DOHH2 (cell line): Measurements from ENCODE around the gene PRMT7.

Experiments used
- H3F3A ChIP-seq: fragments of 200-600 bp; sonication (generic), shearing (Covaris generic); 2 replicates; pipeline ENCODE4 v1.6.0; 2016; ENCODE audit warnings: antibody characterized with exemption, mild to moderate bottlenecking; ENCODE audit not compliant: control insufficient read depth, insufficient read depth
- H3K27ac ChIP-seq: fragments of 200-600 bp; sonication (generic); 2 replicates; pipeline ENCODE4 v1.5.1; 2014; ENCODE audit warnings: low read depth, mild to moderate bottlenecking, low read length, moderate library complexity
- H3K27me3 ChIP-seq: fragments of 200-600 bp; sonication (generic); 2 replicates; pipeline ENCODE4 v1.6.1; 2014; ENCODE audit warnings: mild to moderate bottlenecking, low read length, mixed read lengths; ENCODE audit not compliant: control insufficient read depth
- H3K36me3 ChIP-seq: fragments of 200-600 bp; sonication (generic); 2 replicates; pipeline ENCODE4 v1.6.1; 2014; ENCODE audit warnings: mild to moderate bottlenecking, low read length, moderate library complexity, mixed read lengths; ENCODE audit not compliant: control insufficient read depth
- H3K4me1 ChIP-seq: fragments of 200-600 bp; sonication (generic); 2 replicates; pipeline ENCODE4 v1.6.1; 2014; ENCODE audit warnings: mild to moderate bottlenecking, low read length, mixed read lengths; ENCODE audit not compliant: control insufficient read depth
- H3K4me2 ChIP-seq: fragments of 200-600 bp; sonication (generic); 2 replicates; pipeline ENCODE4 v1.6.0; 2014; ENCODE audit warnings: mild to moderate bottlenecking, low read length, moderate library complexity
- H3K4me3 ChIP-seq: fragments of 200-600 bp; sonication (generic); 2 replicates; pipeline ENCODE4 v1.5.1; 2014; ENCODE audit warnings: mild to moderate bottlenecking, low read length, mixed read lengths
- H3K79me2 ChIP-seq: fragments of 200-600 bp; sonication (generic); 2 replicates; pipeline ENCODE4 v1.6.1; 2014; ENCODE audit warnings: mild to moderate bottlenecking, low read length, mixed read lengths; ENCODE audit not compliant: control insufficient read depth
- H3K9me2 ChIP-seq: fragments of 200-600 bp; sonication (generic); replicated peaks from 2 replicates; pipeline ENCODE4 v1.6.1; 2014; ENCODE audit warnings: mild to moderate bottlenecking, low read length, mixed read lengths; ENCODE audit not compliant: control insufficient read depth
- H3K9me3 ChIP-seq: fragments of 200-600 bp; sonication (generic); 2 replicates; pipeline ENCODE4 v1.6.1; 2014; ENCODE audit warnings: antibody characterized with exemption, low read length, mixed read lengths; ENCODE audit not compliant: control insufficient read depth, insufficient read depth
- H4K20me1 ChIP-seq: fragments of 200-600 bp; sonication (generic); 2 replicates; pipeline ENCODE4 v1.6.0; 2014; ENCODE audit warnings: low read depth, mild to moderate bottlenecking, antibody characterized with exemption, low read length, moderate library complexity; ENCODE audit not compliant: control insufficient read depth, insufficient read depth
- EZH2phosphoT487 ChIP-seq: fragments of 200-600 bp; sonication (generic); IDR thresholded peaks from 2 replicates; pipeline ENCODE4 v1.6.1; 2017; ENCODE audit warnings: borderline replicate concordance, mild to moderate bottlenecking, antibody characterized with exemption, low read length, moderate library complexity, mixed read lengths
- TF ChIP-seq, protein P1 (sequence below): fragments of 200-600 bp; sonication (generic); IDR thresholded peaks from one replicate; pipeline ENCODE4 v1.5.1; 2014; ENCODE audit warnings: antibody characterized with exemption, mild to moderate bottlenecking, low read depth, low read length; ENCODE audit not compliant: poor library complexity, severe bottlenecking

Gene PRMT7

GRCh38 chr16:68374961-68375660, 64.3 kb downstream of the PRMT7 start:
- Histone ChIP-seq H3F3A (no peaks in the 10 kb centered on the region), H3K27me3 (0 out of 2 replicates have a peak, but pooled peaks cover 3% of the 10 kb centered on the region), H3K27ac (no peak overlapping the region), H3K4me3 (no peak overlapping the region), H3K4me2 (no peak overlapping the region), H4K20me1 (no peaks in the 10 kb centered on the region), H3K9me3 (no peaks in the 10 kb centered on the region), H3K9me2 (no peaks in the 10 kb centered on the region), H3K79me2 (no peaks in the 10 kb centered on the region), H3K4me1 (no peaks in the 10 kb centered on the region), H3K36me3 (no peaks in the 10 kb centered on the region)
- no peak for TF ChIP-seq EZH2phosphoT487

DNA sequence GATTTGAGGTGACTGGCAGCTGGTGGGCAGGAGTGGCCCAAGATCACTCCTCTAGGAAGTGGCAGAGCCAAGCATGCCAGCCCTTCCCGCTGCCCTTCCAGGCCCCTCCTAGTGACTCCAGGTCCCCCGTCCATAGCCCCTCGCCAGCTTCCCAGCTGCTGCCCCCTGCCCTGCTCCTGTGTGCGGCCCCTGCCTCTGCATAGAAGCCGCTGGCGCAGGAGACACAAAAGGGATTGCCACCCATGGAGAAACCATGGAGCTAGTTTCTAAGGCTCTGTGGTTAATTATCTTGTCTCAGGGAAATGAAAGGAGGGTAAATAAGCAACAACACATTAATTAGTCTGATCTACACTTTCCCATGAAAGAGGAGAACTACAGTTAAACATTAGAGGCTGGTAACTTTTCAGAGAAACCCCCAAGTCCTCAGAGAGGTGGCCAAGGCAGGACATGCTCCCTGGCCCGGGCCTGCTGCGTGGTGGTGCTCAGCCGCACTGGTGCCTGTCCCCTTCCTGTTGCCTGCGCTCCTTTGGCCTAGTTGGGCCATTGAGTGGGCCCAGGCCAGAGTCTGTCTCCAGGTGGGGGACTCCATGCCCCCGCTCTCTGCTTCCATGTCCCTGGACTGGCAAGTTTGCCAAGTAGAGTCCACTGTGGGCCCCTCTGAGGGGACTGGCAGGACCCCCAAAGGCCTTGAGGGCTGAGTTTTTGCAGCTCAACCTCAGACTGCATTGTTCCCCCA, 65.2 kb downstream of the PRMT7 start:
- Histone ChIP-seq H3K36me3 (no peaks in the 10 kb centered on the region), H3K27ac (no peak overlapping the region), H3K27me3 (0 out of 2 replicates have a peak, but pooled peaks cover 3% of the 10 kb centered on the region), H3K79me2 (no peaks in the 10 kb centered on the region), H3K9me2 (no peaks in the 10 kb centered on the region), H3K4me2 (no peak overlapping the region), H3F3A (no peaks in the 10 kb centered on the region), H3K4me3 (no peak overlapping the region), H3K9me3 (no peaks in the 10 kb centered on the region), H4K20me1 (no peaks in the 10 kb centered on the region), H3K4me1 (no peaks in the 10 kb centered on the region)
- TF ChIP-seq, protein P1, sequence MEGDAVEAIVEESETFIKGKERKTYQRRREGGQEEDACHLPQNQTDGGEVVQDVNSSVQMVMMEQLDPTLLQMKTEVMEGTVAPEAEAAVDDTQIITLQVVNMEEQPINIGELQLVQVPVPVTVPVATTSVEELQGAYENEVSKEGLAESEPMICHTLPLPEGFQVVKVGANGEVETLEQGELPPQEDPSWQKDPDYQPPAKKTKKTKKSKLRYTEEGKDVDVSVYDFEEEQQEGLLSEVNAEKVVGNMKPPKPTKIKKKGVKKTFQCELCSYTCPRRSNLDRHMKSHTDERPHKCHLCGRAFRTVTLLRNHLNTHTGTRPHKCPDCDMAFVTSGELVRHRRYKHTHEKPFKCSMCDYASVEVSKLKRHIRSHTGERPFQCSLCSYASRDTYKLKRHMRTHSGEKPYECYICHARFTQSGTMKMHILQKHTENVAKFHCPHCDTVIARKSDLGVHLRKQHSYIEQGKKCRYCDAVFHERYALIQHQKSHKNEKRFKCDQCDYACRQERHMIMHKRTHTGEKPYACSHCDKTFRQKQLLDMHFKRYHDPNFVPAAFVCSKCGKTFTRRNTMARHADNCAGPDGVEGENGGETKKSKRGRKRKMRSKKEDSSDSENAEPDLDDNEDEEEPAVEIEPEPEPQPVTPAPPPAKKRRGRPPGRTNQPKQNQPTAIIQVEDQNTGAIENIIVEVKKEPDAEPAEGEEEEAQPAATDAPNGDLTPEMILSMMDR = no peak
- TF ChIP-seq EZH2phosphoT487 = no peak

- Histone ChIP-seq H3K9me2 (no peaks in the 10 kb centered on the region), H4K20me1 (no peaks in the 10 kb centered on the region), H3K36me3 (no peaks in the 10 kb centered on the region), H3K9me3 (no peaks in the 10 kb centered on the region), H3F3A (no peaks in the 10 kb centered on the region), H3K27ac (no peak overlapping the region), H3K27me3 (0 out of 2 replicates have a peak, but pooled peaks cover 3% of the 10 kb centered on the region), H3K79me2 (no peaks in the 10 kb centered on the region), H3K4me2 (no peak overlapping the region), H3K4me3 (no peak overlapping the region), H3K4me1 (no peaks in the 10 kb centered on the region)
- TF ChIP-seq, protein P1 = no peak
- TF ChIP-seq EZH2phosphoT487 = no peak
Observed at GRCh38 chr16:68376590-68376989, 65.8 kb downstream of the PRMT7 start.

DNA sequence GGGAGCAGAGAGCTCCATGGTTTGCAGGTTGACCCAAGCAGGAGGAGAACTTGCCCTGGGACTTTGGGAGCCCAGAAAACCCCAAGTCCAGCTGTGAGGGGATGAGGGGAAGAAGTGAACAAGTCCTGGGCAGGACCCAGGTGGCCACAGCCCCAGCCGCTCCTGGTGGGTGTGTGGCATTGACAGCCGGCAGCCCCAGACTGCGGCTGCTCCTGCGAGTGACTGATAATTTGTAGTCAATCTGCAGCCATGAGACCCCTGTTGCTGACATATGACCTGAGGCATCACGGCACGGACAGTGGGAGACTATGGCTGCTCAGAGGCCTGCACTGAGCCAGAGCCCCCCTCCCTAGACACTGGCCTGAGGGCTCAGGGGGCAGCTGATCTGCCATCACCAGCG, 66.4 kb downstream of the PRMT7 start:
- H3K36me3 ChIP-seq = no peaks in the 10 kb centered on the region
- no peak overlapping the region for H3K4me3 ChIP-seq
- H4K20me1 ChIP-seq = no peaks in the 10 kb centered on the region
- no peaks in the 10 kb centered on the region for H3F3A ChIP-seq
- no peak overlapping the region for H3K4me2 ChIP-seq
- H3K9me2 ChIP-seq = no peaks in the 10 kb centered on the region
- H3K79me2 ChIP-seq = no peaks in the 10 kb centered on the region
- H3K27me3 ChIP-seq = 0 out of 2 replicates have a peak, but pooled peaks cover 3% of the 10 kb centered on the region
- no peaks in the 10 kb centered on the region for H3K9me3 ChIP-seq
- H3K27ac ChIP-seq = no peak overlapping the region
- H3K4me1 ChIP-seq = no peaks in the 10 kb centered on the region
- TF ChIP-seq EZH2phosphoT487 = no peak
- TF ChIP-seq, protein P1 = no peak
